Activated naive CD4-positive, alpha-beta T cell treated with anti-CD3 and anti-CD28 coated beads, Interleukin-2, amount 50 U/mL, for 24 hours (primary cell): ENCODE results near the gene SENP3.

ENCODE experiments used
- H3K27ac Mint-ChIP-seq: one replicate; pipeline ENCODE4 v1.8.0; 2021; ENCODE audit warnings: mild to moderate bottlenecking, mixed read lengths
- H3K27me3 Mint-ChIP-seq: one replicate; pipeline ENCODE4 v1.8.0; 2021; ENCODE audit warnings: mixed read lengths
- H3K36me3 Mint-ChIP-seq: one replicate; pipeline ENCODE4 v1.8.0; 2021; ENCODE audit warnings: mixed read lengths
- H3K4me1 Mint-ChIP-seq: one replicate; pipeline ENCODE4 v1.8.0; 2021; ENCODE audit warnings: mixed read lengths
- H3K4me3 Mint-ChIP-seq: one replicate; pipeline ENCODE4 v1.8.0; 2021; ENCODE audit warnings: mild to moderate bottlenecking, mixed read lengths
- H3K9me3 Mint-ChIP-seq: one replicate; pipeline ENCODE4 v1.8.0; 2021; ENCODE audit warnings: mixed read lengths

The SENP3 gene

GRCh38 chr17:7549401-7550055, 12.2 kb upstream of the SENP3 start:
- peak overlapping the region; percentile 52 for H3K27ac Mint-ChIP-seq
- H3K4me1 Mint-ChIP-seq: peaks cover 56% of the 10 kb centered on the region
- H3K36me3 Mint-ChIP-seq: no peaks in the 10 kb centered on the region
- no peaks in the 10 kb centered on the region for H3K9me3 Mint-ChIP-seq
- peak overlapping the region; percentile 66 for H3K4me3 Mint-ChIP-seq
- no peaks in the 10 kb centered on the region for H3K27me3 Mint-ChIP-seq

GRCh38 chr17:7550344-7550743, 11.4 kb upstream of the SENP3 start:
- Mint-ChIP-seq H3K4me1 (peaks cover 63% of the 10 kb centered on the region), H3K36me3 (no peaks in the 10 kb centered on the region), H3K27me3 (no peaks in the 10 kb centered on the region), H3K4me3 (peak overlapping the region; percentile 66), H3K9me3 (no peaks in the 10 kb centered on the region), H3K27ac (no peak overlapping the region)

- Mint-ChIP-seq H3K36me3 (no peaks in the 10 kb centered on the region), H3K27ac (no peak overlapping the region), H3K4me3 (no peak overlapping the region), H3K9me3 (no peaks in the 10 kb centered on the region), H3K27me3 (no peaks in the 10 kb centered on the region), H3K4me1 (peaks cover 70% of the 10 kb centered on the region)
Measured at GRCh38 chr17:7551396-7551795, 10.3 kb upstream of the SENP3 start.

- no peaks in the 10 kb centered on the region for H3K9me3 Mint-ChIP-seq
Measured at GRCh38 chr17:7552621-7553051, 9.1 kb upstream of the SENP3 start.

GRCh38 chr17:7553356-7553755, 8.4 kb upstream of the SENP3 start:
- H3K4me1 Mint-ChIP-seq: peaks cover 78% of the 10 kb centered on the region
- peak overlapping the region; percentile 86 for H3K27ac Mint-ChIP-seq
- H3K9me3 Mint-ChIP-seq: no peaks in the 10 kb centered on the region
- H3K27me3 Mint-ChIP-seq: no peaks in the 10 kb centered on the region
- no peaks in the 10 kb centered on the region for H3K36me3 Mint-ChIP-seq
- peak overlapping the region; percentile 3 for H3K4me3 Mint-ChIP-seq

More at GRCh38 chr17:7552621-7553051, 9.1 kb upstream of the SENP3 start:
- Mint-ChIP-seq H3K36me3 (no peaks in the 10 kb centered on the region), H3K27ac (peak overlapping the region; percentile 80), H3K4me1 (peaks cover 76% of the 10 kb centered on the region), H3K4me3 (peak overlapping the region; percentile 43), H3K27me3 (no peaks in the 10 kb centered on the region)

DNA sequence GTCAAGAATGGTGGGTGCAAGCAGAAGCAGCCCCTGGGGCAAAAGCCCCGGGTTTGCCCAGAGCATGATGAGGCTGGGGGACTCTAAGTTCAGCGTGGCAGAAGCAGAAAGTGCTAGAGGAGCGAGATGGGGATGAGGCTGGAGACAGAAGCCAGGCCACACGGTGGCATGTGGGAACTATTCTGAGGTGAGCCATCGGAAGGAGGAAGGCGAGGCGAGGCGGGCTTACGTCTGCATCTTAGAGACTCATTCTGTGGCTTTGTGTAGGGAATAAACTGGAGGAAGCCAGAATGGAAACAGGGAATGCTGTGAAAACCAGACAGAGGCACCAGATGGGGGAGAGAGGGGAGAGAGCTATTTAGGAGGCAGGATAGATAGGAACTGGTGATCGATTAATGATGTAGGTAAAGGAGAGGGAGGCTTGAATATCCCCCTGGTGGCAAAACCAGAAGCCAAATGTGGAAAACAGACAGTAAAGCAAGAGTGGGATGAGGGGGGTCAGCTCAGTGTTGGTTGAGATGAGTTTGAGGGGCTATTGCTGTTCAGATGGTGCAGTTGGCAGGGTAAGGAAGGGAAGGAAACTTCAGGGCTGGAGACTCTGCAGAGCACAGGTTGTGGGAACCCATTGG, 6.3 kb upstream of the SENP3 start:
- Mint-ChIP-seq H3K36me3 (no peaks in the 10 kb centered on the region), H3K27me3 (no peaks in the 10 kb centered on the region), H3K4me3 (no peak overlapping the region), H3K9me3 (no peaks in the 10 kb centered on the region), H3K27ac (peak overlapping the region; percentile 80), H3K4me1 (peaks cover 84% of the 10 kb centered on the region)

GRCh38 chr17:7556627-7557026, 5.1 kb upstream of the SENP3 start:
- H3K9me3 Mint-ChIP-seq: no peaks in the 10 kb centered on the region
- no peak overlapping the region for H3K4me3 Mint-ChIP-seq
- H3K4me1 Mint-ChIP-seq: peaks cover 80% of the 10 kb centered on the region
- H3K36me3 Mint-ChIP-seq: no peaks in the 10 kb centered on the region
- H3K27me3 Mint-ChIP-seq: no peaks in the 10 kb centered on the region
- peak overlapping the region; percentile 68 for H3K27ac Mint-ChIP-seq

DNA sequence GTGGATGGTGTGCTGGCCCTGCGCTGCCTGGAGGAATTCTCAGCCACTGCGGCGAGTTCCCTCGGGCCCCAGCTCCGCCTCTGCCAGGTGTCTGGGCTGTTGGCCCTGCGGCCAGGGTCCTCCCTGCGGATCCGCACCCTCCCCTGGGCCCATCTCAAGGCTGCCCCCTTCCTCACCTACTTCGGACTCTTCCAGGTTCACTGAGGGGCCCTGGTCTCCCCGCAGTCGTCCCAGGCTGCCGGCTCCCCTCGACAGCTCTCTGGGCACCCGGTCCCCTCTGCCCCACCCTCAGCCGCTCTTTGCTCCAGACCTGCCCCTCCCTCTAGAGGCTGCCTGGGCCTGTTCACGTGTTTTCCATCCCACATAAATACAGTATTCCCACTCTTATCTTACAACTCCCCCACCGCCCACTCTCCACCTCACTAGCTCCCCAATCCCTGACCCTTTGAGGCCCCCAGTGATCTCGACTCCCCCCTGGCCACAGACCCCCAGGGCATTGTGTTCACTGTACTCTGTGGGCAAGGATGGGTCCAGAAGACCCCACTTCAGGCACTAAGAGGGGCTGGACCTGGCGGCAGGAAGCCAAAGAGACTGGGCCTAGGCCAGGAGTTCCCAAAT, 4.5 kb upstream of the SENP3 start:
- Mint-ChIP-seq H3K27ac (no peak overlapping the region), H3K4me1 (peaks cover 74% of the 10 kb centered on the region), H3K4me3 (no peak overlapping the region), H3K9me3 (no peaks in the 10 kb centered on the region), H3K27me3 (no peaks in the 10 kb centered on the region), H3K36me3 (no peaks in the 10 kb centered on the region)

- no peaks in the 10 kb centered on the region for H3K27me3 Mint-ChIP-seq
- H3K4me3 Mint-ChIP-seq: peak overlapping the region; percentile 33
- H3K9me3 Mint-ChIP-seq: no peaks in the 10 kb centered on the region
- H3K36me3 Mint-ChIP-seq: peaks cover 5% of the 10 kb centered on the region
- peak overlapping the region; percentile 76 for H3K27ac Mint-ChIP-seq
- H3K4me1 Mint-ChIP-seq: peaks cover 72% of the 10 kb centered on the region
Measured at GRCh38 chr17:7557775-7558543, 3.8 kb upstream of the SENP3 start.

GRCh38 chr17:7558544-7559319, 3.0 kb upstream of the SENP3 start, which contains the start of gene TNFSF13:
Gene TNFSF13, plus strand, starts transcription at chr17:7558750. Its CDS starts 290 bp downstream, at chr17:7559040.
- Mint-ChIP-seq H3K36me3 (peaks cover 5% of the 10 kb centered on the region), H3K27me3 (no peaks in the 10 kb centered on the region), H3K9me3 (no peaks in the 10 kb centered on the region), H3K4me3 (peak within 1 kb of the TSS; percentile 44), H3K4me1 (peaks cover 67% of the 10 kb centered on the region), H3K27ac (peak within 1 kb of the TSS; percentile 76)

GRCh38 chr17:7559320-7560171, 2.2 kb upstream of the SENP3 start:
- peak overlapping the region; percentile 99 for H3K27ac Mint-ChIP-seq
- H3K36me3 Mint-ChIP-seq: peaks cover 5% of the 10 kb centered on the region
- H3K27me3 Mint-ChIP-seq: no peaks in the 10 kb centered on the region
- H3K4me1 Mint-ChIP-seq: peaks cover 70% of the 10 kb centered on the region
- peak overlapping the region; percentile 99 for H3K4me3 Mint-ChIP-seq
- no peaks in the 10 kb centered on the region for H3K9me3 Mint-ChIP-seq

DNA sequence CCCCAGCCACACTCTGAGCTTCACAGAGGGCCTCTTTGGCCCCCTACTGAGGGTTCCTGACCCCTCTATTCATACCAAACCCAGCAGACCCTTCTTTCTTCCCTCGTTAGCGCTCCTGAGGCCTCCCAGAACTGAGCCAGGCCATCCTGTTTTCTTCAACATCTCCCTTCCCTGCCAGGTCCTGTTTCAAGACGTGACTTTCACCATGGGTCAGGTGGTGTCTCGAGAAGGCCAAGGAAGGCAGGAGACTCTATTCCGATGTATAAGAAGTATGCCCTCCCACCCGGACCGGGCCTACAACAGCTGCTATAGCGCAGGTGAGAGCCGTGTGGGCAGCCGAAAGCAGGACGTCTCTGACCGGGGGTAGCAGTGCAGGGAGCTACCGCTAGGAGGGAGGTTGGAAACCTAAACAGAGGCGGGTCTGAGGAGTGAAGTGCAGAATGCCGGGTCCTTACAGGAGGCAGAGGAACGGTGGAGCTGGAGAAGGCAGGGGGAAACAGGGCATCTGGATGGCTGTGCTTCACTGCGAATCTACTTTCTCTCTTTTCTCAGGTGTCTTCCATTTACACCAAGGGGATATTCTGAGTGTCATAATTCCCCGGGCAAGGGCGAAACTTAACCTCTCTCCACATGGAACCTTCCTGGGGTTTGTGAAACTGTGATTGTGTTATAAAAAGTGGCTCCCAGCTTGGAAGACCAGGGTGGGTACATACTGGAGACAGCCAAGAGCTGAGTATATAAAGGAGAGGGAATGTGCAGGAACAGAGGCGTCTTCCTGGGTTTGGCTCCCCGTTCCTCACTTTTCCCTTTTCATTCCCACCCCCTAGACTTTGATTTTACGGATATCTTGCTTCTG, 1.3 kb upstream of the SENP3 start:
- Mint-ChIP-seq H3K4me1 (peaks cover 66% of the 10 kb centered on the region), H3K27me3 (no peaks in the 10 kb centered on the region), H3K27ac (peak overlapping the region; percentile 99), H3K36me3 (peaks cover 5% of the 10 kb centered on the region), H3K4me3 (peak overlapping the region; percentile 99), H3K9me3 (no peaks in the 10 kb centered on the region)

- H3K27me3 Mint-ChIP-seq: no peaks in the 10 kb centered on the region
- peak overlapping the region; percentile 99 for H3K4me3 Mint-ChIP-seq
- H3K36me3 Mint-ChIP-seq: peaks cover 5% of the 10 kb centered on the region
- peak overlapping the region; percentile 99 for H3K27ac Mint-ChIP-seq
- H3K9me3 Mint-ChIP-seq: no peaks in the 10 kb centered on the region
- H3K4me1 Mint-ChIP-seq: peaks cover 61% of the 10 kb centered on the region
Measured at GRCh38 chr17:7561028-7561575, 617 bp upstream of the SENP3 start.
